GM21526 (cell line): ENCODE measurements around the gene ABI3BP.

Source experiments
- ATAC-seq: cut with Tn5 transposase; IDR thresholded peaks from one replicate; pipeline ENCODE4 v1.9.1; 2021; ENCODE audit warnings: moderate library complexity; ENCODE audit not compliant: unreplicated experiment, low FRiP score

The ABI3BP gene

GRCh38 chr3:100893108-100893507, 100.1 kb downstream of the ABI3BP start:
- ATAC-seq: no peak

GRCh38 chr3:100891827-100892226, 101.4 kb downstream of the ABI3BP start:
- no peak for ATAC-seq

- ATAC-seq: no peak
Observed at GRCh38 chr3:100891033-100891432, 102.2 kb downstream of the ABI3BP start.

- no peak for ATAC-seq
Observed at GRCh38 chr3:100888881-100889280, 104.3 kb downstream of the ABI3BP start.

- no peak for ATAC-seq
Observed at GRCh38 chr3:100882571-100882984, 110.6 kb downstream of the ABI3BP start.

- ATAC-seq: no peak
Observed at GRCh38 chr3:100880845-100881244, 112.4 kb downstream of the ABI3BP start.

GRCh38 chr3:100880072-100880471, 113.1 kb downstream of the ABI3BP start:
- no peak for ATAC-seq

- no peak for ATAC-seq
Observed at GRCh38 chr3:100879195-100879810, 113.9 kb downstream of the ABI3BP start.

- ATAC-seq: no peak
Observed at GRCh38 chr3:100877286-100877685, 115.9 kb downstream of the ABI3BP start.

GRCh38 chr3:100875239-100875638, 118.0 kb downstream of the ABI3BP start:
- no peak for ATAC-seq

GRCh38 chr3:100873611-100874010, 119.6 kb downstream of the ABI3BP start:
- ATAC-seq: no peak

GRCh38 chr3:100871306-100871705, 121.9 kb downstream of the ABI3BP start:
- no peak for ATAC-seq

- no peak for ATAC-seq
Observed at GRCh38 chr3:100869787-100870186, 123.4 kb downstream of the ABI3BP start.

GRCh38 chr3:100868894-100869293, 124.3 kb downstream of the ABI3BP start:
- no peak for ATAC-seq

GRCh38 chr3:100868096-100868495, 125.1 kb downstream of the ABI3BP start:
- ATAC-seq: no peak

- ATAC-seq: no peak
Observed at GRCh38 chr3:100865442-100865841, 127.8 kb downstream of the ABI3BP start.

- no peak for ATAC-seq
Observed at GRCh38 chr3:100864471-100865250, 128.6 kb downstream of the ABI3BP start.

- no peak for ATAC-seq
Observed at GRCh38 chr3:100857863-100858262, 135.4 kb downstream of the ABI3BP start.

- ATAC-seq: no peak
Observed at GRCh38 chr3:100856821-100857220, 136.4 kb downstream of the ABI3BP start.

GRCh38 chr3:100852840-100853239, 140.4 kb downstream of the ABI3BP start:
- no peak for ATAC-seq

GRCh38 chr3:100850701-100851100, 142.5 kb downstream of the ABI3BP start:
- ATAC-seq: no peak

GRCh38 chr3:100850156-100850555, 143.1 kb downstream of the ABI3BP start:
- no peak for ATAC-seq
